HepG2 (cell line): ENCODE results near the gene RAB5B. TPM values are rescaled to one million over a fixed set of nuclear protein-coding genes. Genes with fewer than 3 reads are reported as not detected.

Source experiments
- EP300 ChIP-seq, 3 experiments: sonication (generic) in 1 of 3; formaldehyde crosslinking in 1 of 3; IDR thresholded peaks; 2 replicates each; pipeline versions ENCODE4 v1.5.1 to v1.6.1; 2011 to 2020; ENCODE audit warnings: low read depth in 2 of 3, low read length in 2 of 3, borderline replicate concordance in 1 of 3, improper control_type of control experiment in 1 of 3, mild to moderate bottlenecking in 1 of 3, missing genetic modification reagents in 1 of 3, moderate library complexity in 1 of 3
- FOXO1 ChIP-seq: sonication (generic); formaldehyde crosslinking; IDR thresholded peaks from 2 replicates; pipeline ENCODE4 v1.4.0; 2020; ENCODE audit warnings: missing genetic modification reagents
- GABPB1 ChIP-seq: IDR thresholded peaks from 2 replicates; pipeline ENCODE4 v1.6.1; 2016; ENCODE audit warnings: mild to moderate bottlenecking, missing genetic modification reagents, moderate library complexity, missing compliant biosample characterization
- HIVEP1 ChIP-seq: sonication (generic); formaldehyde crosslinking; IDR thresholded peaks from 2 replicates; pipeline ENCODE4 v1.4.0; 2020; ENCODE audit warnings: mild to moderate bottlenecking, missing genetic modification reagents
- HMG20A ChIP-seq: IDR thresholded peaks from 2 replicates; pipeline ENCODE4 v1.6.1; 2016; ENCODE audit warnings: borderline replicate concordance
- RFXAP ChIP-seq: sonication (generic); formaldehyde crosslinking; IDR thresholded peaks from 2 replicates; pipeline ENCODE4 v1.4.0; 2020; ENCODE audit warnings: missing genetic modification reagents, borderline replicate concordance
- TBX2 ChIP-seq: sonication (generic); formaldehyde crosslinking; IDR thresholded peaks from 2 replicates; pipeline ENCODE4 v1.5.0; 2020; ENCODE audit warnings: missing genetic modification reagents, mild to moderate bottlenecking, borderline replicate concordance
- TGIF2 ChIP-seq: IDR thresholded peaks from 2 replicates; pipeline ENCODE4 v1.6.1; 2016; ENCODE audit warnings: control low read depth, missing compliant biosample characterization
- ZBTB3 ChIP-seq: sonication (generic); formaldehyde crosslinking; IDR thresholded peaks from 2 replicates; pipeline ENCODE4 v1.4.0; 2020; ENCODE audit warnings: low read depth, mild to moderate bottlenecking, moderate library complexity, missing genetic modification reagents, borderline replicate concordance
- ZBTB7A ChIP-seq: sonication (generic); formaldehyde crosslinking; IDR thresholded peaks from 2 replicates; pipeline ENCODE4 v1.8.0; 2022; ENCODE audit warnings: mild to moderate bottlenecking, missing genetic modification reagents
- ZFP36L2 ChIP-seq: sonication (generic); formaldehyde crosslinking; IDR thresholded peaks from 2 replicates; pipeline ENCODE4 v1.4.0; 2020; ENCODE audit warnings: missing genetic modification reagents
- ZNF3 ChIP-seq: IDR thresholded peaks from 2 replicates; pipeline ENCODE4 v1.7.0; 2017; ENCODE audit warnings: inconsistent platforms
- ZNF335 ChIP-seq: sonication (generic); formaldehyde crosslinking; IDR thresholded peaks from 2 replicates; pipeline ENCODE4 v1.4.0; 2020; ENCODE audit warnings: missing genetic modification reagents
- ZNF660 ChIP-seq: sonication (generic); formaldehyde crosslinking; IDR thresholded peaks from 2 replicates; pipeline ENCODE4 v1.5.1; 2020; ENCODE audit warnings: mild to moderate bottlenecking, low read depth, missing genetic modification reagents, borderline replicate concordance
- ZNF777 ChIP-seq: sonication (generic); formaldehyde crosslinking; IDR thresholded peaks from 2 replicates; pipeline ENCODE4 v1.4.0; 2020; ENCODE audit warnings: missing genetic modification reagents
- polyA plus RNA-seq, 8 experiments: library from polyadenylated mRNA; depleted of rRNA in 3 of 8; stranded (reverse) in 7 of 8; unstranded in 1 of 8; fragments of >200 nt; fragmentation: Illumina TruSeq in 4 of 8; extraction: Trizol in 4 of 8; gene quantifications; 2 replicates each; pipeline versions ENCODE4 v1.2.1 to v1.2.3, GENCODE V29; 2011 to 2016; ENCODE audit warnings: low read depth in 4 of 8, missing spikeins in 1 of 8, mixed read lengths in 1 of 8; ENCODE audit not compliant: insufficient read depth in 1 of 8
- total RNA-seq, 5 experiments: library from RNA; depleted of rRNA; stranded (reverse); fragments of >200 nt; fragmentation: Illumina TruSeq; extraction: Trizol; gene quantifications; 2 replicates each; pipeline ENCODE4 v1.2.3, GENCODE V29; 2016; ENCODE audit warnings: low read depth in 1 of 5
- TF ChIP-seq, protein P1 (sequence below): sonication (generic); formaldehyde crosslinking; IDR thresholded peaks from 2 replicates; pipeline ENCODE4 v1.5.1; 2020; ENCODE audit warnings: mild to moderate bottlenecking, moderate library complexity, missing genetic modification reagents
- TF ChIP-seq, protein P2 (sequence below): sonication (generic); formaldehyde crosslinking; conservative IDR thresholded peaks from 2 replicates; pipeline ENCODE4 v1.8.0; 2022; ENCODE audit warnings: missing genetic modification reagents
- TF ChIP-seq, protein P3 (sequence below): sonication (generic); formaldehyde crosslinking; conservative IDR thresholded peaks from 2 replicates; pipeline ENCODE4 v1.4.0; 2020; ENCODE audit warnings: mild to moderate bottlenecking, missing genetic modification reagents, moderate library complexity
- TF ChIP-seq, protein P4 (sequence below): sonication (generic); formaldehyde crosslinking; IDR thresholded peaks from 2 replicates; pipeline ENCODE4 v1.8.0; 2022; ENCODE audit warnings: mild to moderate bottlenecking, missing genetic modification reagents, moderate library complexity
- TF ChIP-seq, protein P5 (sequence below): sonication (generic); formaldehyde crosslinking; IDR thresholded peaks from 2 replicates; pipeline ENCODE4 v1.8.1; 2023; ENCODE audit warnings: mild to moderate bottlenecking, missing genetic modification reagents

RAB5B gene
- total and polyA plus RNA-seq, 2 of the 13 experiments (the other 11 are each of a cell fraction or from before 2014, with no cell fraction given): 26.0 to 68.3 TPM

DNA sequence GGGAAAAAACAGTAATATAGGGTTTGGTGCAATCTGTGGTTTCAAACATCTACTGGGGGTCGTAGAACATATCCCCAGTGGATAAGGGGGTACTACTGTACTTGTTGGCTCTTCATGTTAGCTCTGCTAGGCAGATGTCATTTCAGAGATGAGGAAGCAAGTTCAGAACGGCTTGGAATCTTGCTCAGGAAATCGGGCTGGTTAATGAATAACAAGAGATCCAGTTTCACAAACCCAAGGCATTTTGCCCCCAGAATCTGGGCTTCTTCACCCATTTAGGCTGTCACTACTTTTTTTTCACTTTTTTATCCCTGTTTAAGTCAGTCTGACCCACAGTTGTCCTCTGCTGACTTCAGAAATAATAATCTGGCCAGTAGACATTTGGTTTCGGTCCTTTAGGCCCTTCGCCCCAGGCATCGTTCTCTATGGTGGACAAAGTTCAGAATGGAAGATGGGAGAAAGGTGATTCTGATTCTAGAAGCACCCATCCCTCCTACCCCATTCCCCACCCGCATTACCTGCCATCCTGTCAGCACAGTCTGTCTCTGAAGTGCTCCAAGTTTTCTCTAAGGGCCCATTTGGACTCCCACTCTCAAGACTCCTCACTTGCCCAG, 27.7 kb downstream of the RAB5B start (continued):
- TF ChIP-seq, protein P1, sequence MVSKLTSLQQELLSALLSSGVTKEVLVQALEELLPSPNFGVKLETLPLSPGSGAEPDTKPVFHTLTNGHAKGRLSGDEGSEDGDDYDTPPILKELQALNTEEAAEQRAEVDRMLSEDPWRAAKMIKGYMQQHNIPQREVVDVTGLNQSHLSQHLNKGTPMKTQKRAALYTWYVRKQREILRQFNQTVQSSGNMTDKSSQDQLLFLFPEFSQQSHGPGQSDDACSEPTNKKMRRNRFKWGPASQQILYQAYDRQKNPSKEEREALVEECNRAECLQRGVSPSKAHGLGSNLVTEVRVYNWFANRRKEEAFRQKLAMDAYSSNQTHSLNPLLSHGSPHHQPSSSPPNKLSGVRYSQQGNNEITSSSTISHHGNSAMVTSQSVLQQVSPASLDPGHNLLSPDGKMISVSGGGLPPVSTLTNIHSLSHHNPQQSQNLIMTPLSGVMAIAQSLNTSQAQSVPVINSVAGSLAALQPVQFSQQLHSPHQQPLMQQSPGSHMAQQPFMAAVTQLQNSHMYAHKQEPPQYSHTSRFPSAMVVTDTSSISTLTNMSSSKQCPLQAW (CRISPR knock-in tag): peak; percentile 72; the same call in 1 of the 2 replicates
- TF ChIP-seq ZNF3 (CRISPR knock-in tag) (no peak), TBX2 (CRISPR knock-in tag) (no peak), HMG20A (CRISPR knock-in tag) (no peak), ZBTB3 (CRISPR knock-in tag) (no peak), ZNF335 (CRISPR knock-in tag) (no peak), RFXAP (CRISPR knock-in tag) (no peak), TGIF2 (CRISPR knock-in tag) (no peak), HIVEP1 (CRISPR knock-in tag) (no peak), EP300 (IDR thresholded peaks at IDR 0.05; ENCODE audit: low read depth in 2 of 2, low read length in 2 of 2) (no peak), EP300 (CRISPR knock-in tag; IDR thresholded peaks at IDR 0.05; ENCODE audit: borderline replicate concordance) (no peak), GABPB1 (CRISPR knock-in tag) (no peak), ZNF777 (CRISPR knock-in tag) (no peak), ZBTB7A (no peak), ZNF660 (CRISPR knock-in tag) (no peak), FOXO1 (CRISPR knock-in tag) (no peak), ZFP36L2 (CRISPR knock-in tag) (no peak)
- TF ChIP-seq, protein P2, sequence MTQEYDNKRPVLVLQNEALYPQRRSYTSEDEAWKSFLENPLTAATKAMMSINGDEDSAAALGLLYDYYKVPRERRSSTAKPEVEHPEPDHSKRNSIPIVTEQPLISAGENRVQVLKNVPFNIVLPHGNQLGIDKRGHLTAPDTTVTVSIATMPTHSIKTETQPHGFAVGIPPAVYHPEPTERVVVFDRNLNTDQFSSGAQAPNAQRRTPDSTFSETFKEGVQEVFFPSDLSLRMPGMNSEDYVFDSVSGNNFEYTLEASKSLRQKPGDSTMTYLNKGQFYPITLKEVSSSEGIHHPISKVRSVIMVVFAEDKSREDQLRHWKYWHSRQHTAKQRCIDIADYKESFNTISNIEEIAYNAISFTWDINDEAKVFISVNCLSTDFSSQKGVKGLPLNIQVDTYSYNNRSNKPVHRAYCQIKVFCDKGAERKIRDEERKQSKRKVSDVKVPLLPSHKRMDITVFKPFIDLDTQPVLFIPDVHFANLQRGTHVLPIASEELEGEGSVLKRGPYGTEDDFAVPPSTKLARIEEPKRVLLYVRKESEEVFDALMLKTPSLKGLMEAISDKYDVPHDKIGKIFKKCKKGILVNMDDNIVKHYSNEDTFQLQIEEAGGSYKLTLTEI (CRISPR knock-in tag): no peak
- TF ChIP-seq, protein P3, sequence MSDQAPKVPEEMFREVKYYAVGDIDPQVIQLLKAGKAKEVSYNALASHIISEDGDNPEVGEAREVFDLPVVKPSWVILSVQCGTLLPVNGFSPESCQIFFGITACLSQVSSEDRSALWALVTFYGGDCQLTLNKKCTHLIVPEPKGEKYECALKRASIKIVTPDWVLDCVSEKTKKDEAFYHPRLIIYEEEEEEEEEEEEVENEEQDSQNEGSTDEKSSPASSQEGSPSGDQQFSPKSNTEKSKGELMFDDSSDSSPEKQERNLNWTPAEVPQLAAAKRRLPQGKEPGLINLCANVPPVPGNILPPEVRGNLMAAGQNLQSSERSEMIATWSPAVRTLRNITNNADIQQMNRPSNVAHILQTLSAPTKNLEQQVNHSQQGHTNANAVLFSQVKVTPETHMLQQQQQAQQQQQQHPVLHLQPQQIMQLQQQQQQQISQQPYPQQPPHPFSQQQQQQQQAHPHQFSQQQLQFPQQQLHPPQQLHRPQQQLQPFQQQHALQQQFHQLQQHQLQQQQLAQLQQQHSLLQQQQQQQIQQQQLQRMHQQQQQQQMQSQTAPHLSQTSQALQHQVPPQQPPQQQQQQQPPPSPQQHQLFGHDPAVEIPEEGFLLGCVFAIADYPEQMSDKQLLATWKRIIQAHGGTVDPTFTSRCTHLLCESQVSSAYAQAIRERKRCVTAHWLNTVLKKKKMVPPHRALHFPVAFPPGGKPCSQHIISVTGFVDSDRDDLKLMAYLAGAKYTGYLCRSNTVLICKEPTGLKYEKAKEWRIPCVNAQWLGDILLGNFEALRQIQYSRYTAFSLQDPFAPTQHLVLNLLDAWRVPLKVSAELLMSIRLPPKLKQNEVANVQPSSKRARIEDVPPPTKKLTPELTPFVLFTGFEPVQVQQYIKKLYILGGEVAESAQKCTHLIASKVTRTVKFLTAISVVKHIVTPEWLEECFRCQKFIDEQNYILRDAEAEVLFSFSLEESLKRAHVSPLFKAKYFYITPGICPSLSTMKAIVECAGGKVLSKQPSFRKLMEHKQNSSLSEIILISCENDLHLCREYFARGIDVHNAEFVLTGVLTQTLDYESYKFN (CRISPR knock-in tag): peak; percentile 52
- TF ChIP-seq, protein P4, sequence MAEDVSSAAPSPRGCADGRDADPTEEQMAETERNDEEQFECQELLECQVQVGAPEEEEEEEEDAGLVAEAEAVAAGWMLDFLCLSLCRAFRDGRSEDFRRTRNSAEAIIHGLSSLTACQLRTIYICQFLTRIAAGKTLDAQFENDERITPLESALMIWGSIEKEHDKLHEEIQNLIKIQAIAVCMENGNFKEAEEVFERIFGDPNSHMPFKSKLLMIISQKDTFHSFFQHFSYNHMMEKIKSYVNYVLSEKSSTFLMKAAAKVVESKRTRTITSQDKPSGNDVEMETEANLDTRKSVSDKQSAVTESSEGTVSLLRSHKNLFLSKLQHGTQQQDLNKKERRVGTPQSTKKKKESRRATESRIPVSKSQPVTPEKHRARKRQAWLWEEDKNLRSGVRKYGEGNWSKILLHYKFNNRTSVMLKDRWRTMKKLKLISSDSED (CRISPR knock-in tag): no peak
- TF ChIP-seq, protein P5, sequence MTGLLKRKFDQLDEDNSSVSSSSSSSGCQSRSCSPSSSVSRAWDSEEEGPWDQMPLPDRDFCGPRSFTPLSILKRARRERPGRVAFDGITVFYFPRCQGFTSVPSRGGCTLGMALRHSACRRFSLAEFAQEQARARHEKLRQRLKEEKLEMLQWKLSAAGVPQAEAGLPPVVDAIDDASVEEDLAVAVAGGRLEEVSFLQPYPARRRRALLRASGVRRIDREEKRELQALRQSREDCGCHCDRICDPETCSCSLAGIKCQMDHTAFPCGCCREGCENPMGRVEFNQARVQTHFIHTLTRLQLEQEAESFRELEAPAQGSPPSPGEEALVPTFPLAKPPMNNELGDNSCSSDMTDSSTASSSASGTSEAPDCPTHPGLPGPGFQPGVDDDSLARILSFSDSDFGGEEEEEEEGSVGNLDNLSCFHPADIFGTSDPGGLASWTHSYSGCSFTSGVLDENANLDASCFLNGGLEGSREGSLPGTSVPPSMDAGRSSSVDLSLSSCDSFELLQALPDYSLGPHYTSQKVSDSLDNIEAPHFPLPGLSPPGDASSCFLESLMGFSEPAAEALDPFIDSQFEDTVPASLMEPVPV (CRISPR knock-in tag): no peak
